ENCODE results near the gene GAS6. TPM values are rescaled to one million over a fixed set of nuclear protein-coding genes. Genes with fewer than 3 reads are reported as not detected.

The GAS6 gene
- total RNA-seq, 1 donor from 2014 or later: 47.6 TPM

DNA sequence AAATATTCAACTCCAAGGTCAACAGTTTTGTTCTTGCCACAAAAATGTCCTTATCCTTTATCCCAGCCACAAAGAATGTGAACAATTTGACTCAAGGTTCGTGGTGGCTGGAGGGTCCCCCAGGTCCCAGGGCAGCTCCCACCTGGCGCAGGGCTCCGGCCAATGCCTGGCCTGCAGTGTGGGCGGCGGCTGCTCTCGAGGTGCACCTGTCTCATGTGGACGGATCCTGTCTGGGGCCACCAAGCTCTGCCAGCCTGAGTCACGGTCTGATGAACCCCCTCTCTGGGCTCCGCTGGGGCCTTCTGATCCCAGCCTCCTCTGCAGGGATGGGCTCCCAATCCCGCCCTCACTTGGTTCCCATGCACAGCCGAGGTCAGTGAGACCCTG is 49.4 kb downstream of the GAS6 start:
- H3K27me3 Mint-ChIP-seq (ENCODE audit: unreplicated experiment): peaks cover 8% of the 10 kb centered on the region
- no peak for DNase-seq
- peaks cover 9% of the 10 kb centered on the region for H3K9me3 Mint-ChIP-seq (ENCODE audit: unreplicated experiment)
- peaks cover 5% of the 10 kb centered on the region for H3K4me1 Mint-ChIP-seq (ENCODE audit: low read depth, unreplicated experiment)
- TF ChIP-seq, protein P1, sequence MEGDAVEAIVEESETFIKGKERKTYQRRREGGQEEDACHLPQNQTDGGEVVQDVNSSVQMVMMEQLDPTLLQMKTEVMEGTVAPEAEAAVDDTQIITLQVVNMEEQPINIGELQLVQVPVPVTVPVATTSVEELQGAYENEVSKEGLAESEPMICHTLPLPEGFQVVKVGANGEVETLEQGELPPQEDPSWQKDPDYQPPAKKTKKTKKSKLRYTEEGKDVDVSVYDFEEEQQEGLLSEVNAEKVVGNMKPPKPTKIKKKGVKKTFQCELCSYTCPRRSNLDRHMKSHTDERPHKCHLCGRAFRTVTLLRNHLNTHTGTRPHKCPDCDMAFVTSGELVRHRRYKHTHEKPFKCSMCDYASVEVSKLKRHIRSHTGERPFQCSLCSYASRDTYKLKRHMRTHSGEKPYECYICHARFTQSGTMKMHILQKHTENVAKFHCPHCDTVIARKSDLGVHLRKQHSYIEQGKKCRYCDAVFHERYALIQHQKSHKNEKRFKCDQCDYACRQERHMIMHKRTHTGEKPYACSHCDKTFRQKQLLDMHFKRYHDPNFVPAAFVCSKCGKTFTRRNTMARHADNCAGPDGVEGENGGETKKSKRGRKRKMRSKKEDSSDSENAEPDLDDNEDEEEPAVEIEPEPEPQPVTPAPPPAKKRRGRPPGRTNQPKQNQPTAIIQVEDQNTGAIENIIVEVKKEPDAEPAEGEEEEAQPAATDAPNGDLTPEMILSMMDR (IDR thresholded peaks at IDR 0.05; ENCODE audit: partially characterized antibody, unreplicated experiment): no peak
- H3K36me3 Mint-ChIP-seq (ENCODE audit: unreplicated experiment): peaks cover 15% of the 10 kb centered on the region
- H3K27ac Mint-ChIP-seq (ENCODE audit: unreplicated experiment): no peak overlapping the region
- H3K4me3 Mint-ChIP-seq (ENCODE audit: unreplicated experiment): no peak overlapping the region

DNA sequence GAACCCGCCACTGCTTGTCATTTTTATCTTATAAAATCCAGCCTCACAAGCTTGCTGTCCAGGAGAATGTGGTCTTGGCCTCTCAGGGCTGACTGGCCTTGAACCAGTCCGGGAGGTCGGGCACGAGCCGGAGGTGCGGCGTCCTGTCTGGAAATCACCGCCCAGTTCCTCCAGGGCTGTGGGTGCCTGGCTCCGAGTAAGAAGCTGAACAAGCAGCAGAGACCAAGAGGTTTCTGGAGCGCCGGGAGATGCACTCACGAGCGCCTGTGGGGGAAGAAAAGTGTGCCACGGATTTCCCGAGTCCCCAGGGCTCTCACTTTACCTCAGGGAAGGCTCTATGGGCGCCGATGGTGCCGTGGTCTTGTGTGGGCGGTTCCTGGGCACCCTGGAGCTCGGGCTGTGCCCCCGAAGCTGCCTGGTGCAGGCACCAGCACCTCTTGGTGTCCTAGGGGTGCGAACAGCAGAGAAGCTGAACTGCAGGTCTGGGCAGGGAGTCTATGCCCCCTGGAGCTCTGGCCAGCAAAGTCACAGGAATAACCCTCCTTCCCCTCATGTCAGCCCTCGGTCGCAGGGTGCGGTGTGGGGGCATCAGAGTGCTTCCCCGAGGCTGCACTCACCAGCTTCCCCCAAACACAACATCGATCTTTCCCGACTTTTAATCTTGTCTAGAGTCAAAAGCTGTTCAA is 50.0 kb downstream of the GAS6 start:
- DNase-seq: no peak
- peaks cover 15% of the 10 kb centered on the region for H3K36me3 Mint-ChIP-seq (ENCODE audit: unreplicated experiment)
- peaks cover 8% of the 10 kb centered on the region for H3K27me3 Mint-ChIP-seq (ENCODE audit: unreplicated experiment)
- H3K4me1 Mint-ChIP-seq (ENCODE audit: low read depth, unreplicated experiment): peaks cover 5% of the 10 kb centered on the region
- TF ChIP-seq, protein P1 (IDR thresholded peaks at IDR 0.05; ENCODE audit: partially characterized antibody, unreplicated experiment): no peak
- peaks cover 9% of the 10 kb centered on the region for H3K9me3 Mint-ChIP-seq (ENCODE audit: unreplicated experiment)
- H3K27ac Mint-ChIP-seq (ENCODE audit: unreplicated experiment): no peak overlapping the region
- H3K4me3 Mint-ChIP-seq (ENCODE audit: unreplicated experiment): no peak overlapping the region

DNA sequence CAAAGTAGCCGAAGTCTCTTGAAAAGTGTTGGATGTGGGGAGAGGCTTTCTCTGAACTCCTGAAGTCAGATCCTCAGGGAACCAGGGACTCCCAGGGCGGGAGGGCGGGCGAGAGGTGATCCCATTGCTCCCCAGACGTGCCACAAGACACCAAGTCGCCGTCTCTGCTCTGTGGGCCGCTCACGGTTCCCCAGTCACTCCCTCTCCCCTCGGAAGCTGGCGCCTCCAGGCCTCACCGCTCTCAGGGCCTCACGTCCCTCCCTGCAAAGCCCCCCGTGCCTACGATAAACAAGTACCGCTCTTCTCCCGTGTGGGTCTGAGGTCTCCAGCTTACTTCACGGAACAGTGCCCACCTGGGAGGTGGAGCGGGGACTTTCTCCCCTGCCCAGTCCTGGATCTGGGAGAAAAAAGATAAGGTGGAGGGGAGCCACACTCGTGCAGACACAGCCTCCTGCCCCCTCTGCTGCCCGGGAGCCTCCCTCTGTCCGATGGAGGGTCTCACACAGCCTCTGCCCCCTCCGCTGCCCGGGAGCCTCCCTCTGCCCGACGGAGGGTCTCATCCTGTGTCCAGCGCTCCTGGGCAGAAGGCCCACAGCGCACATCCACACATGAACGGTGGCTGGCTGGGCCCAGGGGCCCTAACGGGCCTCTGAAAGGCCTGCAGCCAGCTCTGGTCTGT is 50.7 kb downstream of the GAS6 start:
- TF ChIP-seq, protein P1 (IDR thresholded peaks at IDR 0.05; ENCODE audit: partially characterized antibody, unreplicated experiment): no peak
- DNase-seq: no peak
- H3K4me3 Mint-ChIP-seq (ENCODE audit: unreplicated experiment): no peak overlapping the region
- H3K27ac Mint-ChIP-seq (ENCODE audit: unreplicated experiment): no peak overlapping the region
- H3K27me3 Mint-ChIP-seq (ENCODE audit: unreplicated experiment): peaks cover 8% of the 10 kb centered on the region
- H3K9me3 Mint-ChIP-seq (ENCODE audit: unreplicated experiment): peaks cover 14% of the 10 kb centered on the region
- H3K36me3 Mint-ChIP-seq (ENCODE audit: unreplicated experiment): peaks cover 21% of the 10 kb centered on the region
- H3K4me1 Mint-ChIP-seq (ENCODE audit: low read depth, unreplicated experiment): peaks cover 5% of the 10 kb centered on the region

DNA sequence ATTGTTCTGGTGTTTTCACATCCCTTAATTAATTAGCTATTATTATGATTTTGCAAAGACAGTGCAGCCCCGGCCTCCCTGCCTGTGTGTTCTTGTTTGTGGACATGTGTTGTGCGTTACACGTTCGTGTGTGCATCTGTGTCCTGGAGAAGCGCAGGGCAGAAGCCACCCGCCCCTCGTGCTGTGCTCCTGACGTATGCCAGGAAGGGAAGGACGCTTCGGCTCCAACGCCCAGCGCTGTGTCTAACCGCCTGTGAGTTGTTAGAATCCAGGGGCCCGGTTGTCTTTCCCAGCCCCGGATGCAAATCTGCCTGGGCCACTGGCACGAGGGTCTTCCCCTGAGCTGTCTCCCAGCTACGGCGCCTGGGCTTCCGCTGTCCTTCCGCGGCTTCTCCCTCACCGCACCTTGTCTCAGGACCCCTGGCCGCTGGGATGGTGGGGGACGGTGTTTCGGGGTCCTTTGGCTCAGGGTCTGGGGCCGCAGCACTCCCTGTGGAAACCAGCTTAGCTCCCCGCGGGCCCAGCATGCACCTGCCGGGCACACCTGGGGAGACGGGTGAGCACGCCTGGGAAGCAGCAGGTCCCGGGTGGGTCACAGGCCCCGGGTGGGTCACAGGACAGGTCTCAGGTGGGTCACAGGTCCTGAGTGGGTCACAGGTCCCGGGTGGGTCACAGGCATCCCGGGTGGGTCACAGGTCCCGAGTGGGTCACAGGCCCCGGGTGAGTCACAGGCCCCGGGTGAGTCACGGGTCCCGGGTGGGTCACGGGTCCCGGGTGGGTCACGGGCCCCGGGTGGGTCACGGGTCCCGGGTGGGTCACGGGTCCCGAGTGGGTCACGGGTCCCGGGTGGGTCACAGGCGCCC is 51.5 kb downstream of the GAS6 start:
- H3K27me3 Mint-ChIP-seq (ENCODE audit: unreplicated experiment): peaks cover 9% of the 10 kb centered on the region
- H3K4me3 Mint-ChIP-seq (ENCODE audit: unreplicated experiment): no peak overlapping the region
- H3K4me1 Mint-ChIP-seq (ENCODE audit: low read depth, unreplicated experiment): peaks cover 3% of the 10 kb centered on the region

More for the DNA sequence above, 51.5 kb downstream of the GAS6 start:
- Mint-ChIP-seq H3K9me3 (ENCODE audit: unreplicated experiment) (peaks cover 18% of the 10 kb centered on the region), H3K27ac (ENCODE audit: unreplicated experiment) (no peak overlapping the region), H3K36me3 (ENCODE audit: unreplicated experiment) (peaks cover 25% of the 10 kb centered on the region)
- no peak for DNase-seq
- TF ChIP-seq, protein P1 (IDR thresholded peaks at IDR 0.05; ENCODE audit: partially characterized antibody, unreplicated experiment): no peak

Measured in glutamatergic neuron (in vitro differentiated cells).